SK-N-SH treated with all-trans-retinoic acid at 6 μM for 48 hours (cell line): ENCODE measurements around the gene C9.

Source experiments
- ATAC-seq: fragments of 200-7000 bp; cut with Tn5 transposase; 3 replicates; pipeline ENCODE4 v1.9.1; 2020; ENCODE audit warnings: mild to moderate bottlenecking, moderate library complexity
- ARNTL ChIP-seq: fragments of 450-650 bp; formaldehyde crosslinking; IDR thresholded peaks from 2 replicates; pipeline ENCODE4 v1.5.0; 2020; ENCODE audit warnings: low read depth, mild to moderate bottlenecking, moderate library complexity, borderline replicate concordance
- BACH2 ChIP-seq: fragments of 250-450 bp; sonication (Bioruptor Pico); IDR thresholded peaks from 2 replicates; pipeline ENCODE4 v1.9.0; 2021; ENCODE audit warnings: mild to moderate bottlenecking, borderline replicate concordance
- CREB5 ChIP-seq: fragments of 250-450 bp; sonication (Bioruptor Pico); IDR thresholded peaks from 2 replicates; pipeline ENCODE4 v1.5.1; 2020; ENCODE audit warnings: low read depth, mild to moderate bottlenecking, moderate library complexity
- CSDC2 ChIP-seq: fragments of 250-450 bp; sonication (Bioruptor Pico); IDR thresholded peaks from 2 replicates; pipeline ENCODE4 v1.5.0; 2020; ENCODE audit warnings: mild to moderate bottlenecking, moderate library complexity
- CSRNP3 ChIP-seq: fragments of 250-450 bp; sonication (Bioruptor Pico); IDR thresholded peaks from 2 replicates; pipeline ENCODE4 v1.5.1; 2021; ENCODE audit warnings: mild to moderate bottlenecking, moderate library complexity
- GLIS3 ChIP-seq: fragments of 250-450 bp; sonication (Bioruptor Pico); IDR thresholded peaks from 2 replicates; pipeline ENCODE4 v1.5.0; 2020; ENCODE audit warnings: mild to moderate bottlenecking, moderate library complexity
- ISL1 ChIP-seq: fragments of 250-450 bp; sonication (Bioruptor Pico); IDR thresholded peaks from 2 replicates; pipeline ENCODE4 v2.1.2; 2022; ENCODE audit warnings: mild to moderate bottlenecking, moderate library complexity
- OSR1 ChIP-seq: fragments of 250-450 bp; sonication (Bioruptor Pico); IDR thresholded peaks from 2 replicates; pipeline ENCODE4 v1.8.0; 2022; ENCODE audit warnings: moderate library complexity, mild to moderate bottlenecking, inconsistent platforms
- PATZ1 ChIP-seq: fragments of 250-450 bp; sonication (Bioruptor Pico); IDR thresholded peaks from 2 replicates; pipeline ENCODE4 v1.8.0; 2020; ENCODE audit warnings: mild to moderate bottlenecking, moderate library complexity, borderline replicate concordance
- POU6F1 ChIP-seq: fragments of 250-450 bp; sonication (Bioruptor Pico); IDR thresholded peaks from 2 replicates; pipeline ENCODE4 v1.8.0; 2021; ENCODE audit warnings: low read depth, mild to moderate bottlenecking, moderate library complexity, borderline replicate concordance
- PPARA ChIP-seq: fragments of 250-450 bp; sonication (Bioruptor Pico); IDR thresholded peaks from 2 replicates; pipeline ENCODE4 v1.5.0; 2020; ENCODE audit warnings: mild to moderate bottlenecking, borderline replicate concordance
- RARB ChIP-seq: fragments of 250-450 bp; sonication (Bioruptor Pico); IDR thresholded peaks from 2 replicates; pipeline ENCODE4 v1.8.0; 2021; ENCODE audit warnings: mild to moderate bottlenecking, moderate library complexity
- SNAI2 ChIP-seq: fragments of 250-450 bp; sonication (Bioruptor Pico); IDR thresholded peaks from 2 replicates; pipeline ENCODE4 v1.5.0; 2020; ENCODE audit warnings: mild to moderate bottlenecking, moderate library complexity
- TOX ChIP-seq: fragments of 250-450 bp; sonication (Bioruptor Pico); IDR thresholded peaks from 2 replicates; pipeline ENCODE4 v1.8.0; 2021; ENCODE audit warnings: mild to moderate bottlenecking, moderate library complexity, borderline replicate concordance
- TSHZ2 ChIP-seq: fragments of 250-450 bp; sonication (Bioruptor Pico); IDR thresholded peaks from 2 replicates; pipeline ENCODE4 v1.5.0; 2020; ENCODE audit warnings: mild to moderate bottlenecking, moderate library complexity
- ZC3H10 ChIP-seq: fragments of 250-450 bp; sonication (Bioruptor Pico); IDR thresholded peaks from 2 replicates; pipeline ENCODE4 v1.5.1; 2021; ENCODE audit warnings: mild to moderate bottlenecking, moderate library complexity
- ZFP3 ChIP-seq: fragments of 250-450 bp; sonication (Bioruptor Pico); IDR thresholded peaks from 2 replicates; pipeline ENCODE4 v1.5.0; 2020; ENCODE audit warnings: mild to moderate bottlenecking, moderate library complexity
- ZFP30 ChIP-seq: fragments of 450-650 bp; formaldehyde crosslinking; IDR thresholded peaks from 2 replicates; pipeline ENCODE4 v1.5.0; 2022; ENCODE audit warnings: mild to moderate bottlenecking, moderate library complexity
- ZNF565 ChIP-seq: fragments of 450-650 bp; formaldehyde crosslinking; conservative IDR thresholded peaks from 2 replicates; pipeline ENCODE4 v1.5.0; 2020; ENCODE audit warnings: low read depth, mild to moderate bottlenecking, moderate library complexity
- ZNF70 ChIP-seq: fragments of 450-650 bp; formaldehyde crosslinking; IDR thresholded peaks from 2 replicates; pipeline ENCODE4 v1.5.0; 2020; ENCODE audit warnings: mild to moderate bottlenecking, moderate library complexity

The C9 gene

GRCh38 chr5:39373791-39374190 is 9.5 kb upstream of the C9 start:
- TF ChIP-seq BACH2 (CRISPR knock-in tag), result no peak
- no peak for TF ChIP-seq GLIS3 (CRISPR knock-in tag)
- no peak for TF ChIP-seq CREB5
- no peak for TF ChIP-seq PPARA (CRISPR knock-in tag)
- no peak for TF ChIP-seq OSR1 (CRISPR knock-in tag)
- no peak for TF ChIP-seq SNAI2 (CRISPR knock-in tag)
- TF ChIP-seq ZNF565 (CRISPR knock-in tag), result no peak
- TF ChIP-seq ZFP30 (CRISPR knock-in tag), result no peak
- ATAC-seq, result no peak

GRCh38 chr5:39371367-39371635 is 7.0 kb upstream of the C9 start:
- no peak for TF ChIP-seq ZC3H10 (CRISPR knock-in tag)
- no peak for TF ChIP-seq POU6F1
- no peak for TF ChIP-seq ISL1
- no peak for TF ChIP-seq TOX (CRISPR knock-in tag)
- TF ChIP-seq OSR1 (CRISPR knock-in tag), result no peak
- TF ChIP-seq ZNF565 (CRISPR knock-in tag), result no peak
- no peak for TF ChIP-seq CSDC2 (CRISPR knock-in tag)
- no peak for TF ChIP-seq CREB5
- TF ChIP-seq ZFP3 (CRISPR knock-in tag), result no peak
- TF ChIP-seq PATZ1 (CRISPR knock-in tag), result no peak
- no peak for TF ChIP-seq ARNTL (CRISPR knock-in tag)
- TF ChIP-seq CSRNP3 (CRISPR knock-in tag), result no peak
- no peak for TF ChIP-seq ZFP30 (CRISPR knock-in tag)
- TF ChIP-seq ZNF70 (CRISPR knock-in tag), result no peak
- TF ChIP-seq RARB (CRISPR knock-in tag), result no peak
- no peak for TF ChIP-seq TSHZ2
- TF ChIP-seq PPARA (CRISPR knock-in tag), result no peak
- no peak for ATAC-seq
